ENCODE measurements around the gene RBMX2. TPM values are rescaled to one million over a fixed set of nuclear protein-coding genes. Genes with fewer than 3 reads are reported as not detected.
"Not testable (repeated sequence)": the region's sequence is repeated elsewhere in the genome, so short reads cannot be mapped to it uniquely, and the experiment has no call there.

The RBMX2 gene, protein sequence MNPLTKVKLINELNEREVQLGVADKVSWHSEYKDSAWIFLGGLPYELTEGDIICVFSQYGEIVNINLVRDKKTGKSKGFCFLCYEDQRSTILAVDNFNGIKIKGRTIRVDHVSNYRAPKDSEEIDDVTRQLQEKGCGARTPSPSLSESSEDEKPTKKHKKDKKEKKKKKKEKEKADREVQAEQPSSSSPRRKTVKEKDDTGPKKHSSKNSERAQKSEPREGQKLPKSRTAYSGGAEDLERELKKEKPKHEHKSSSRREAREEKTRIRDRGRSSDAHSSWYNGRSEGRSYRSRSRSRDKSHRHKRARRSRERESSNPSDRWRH
- total RNA-seq: 28.2 TPM

DNA sequence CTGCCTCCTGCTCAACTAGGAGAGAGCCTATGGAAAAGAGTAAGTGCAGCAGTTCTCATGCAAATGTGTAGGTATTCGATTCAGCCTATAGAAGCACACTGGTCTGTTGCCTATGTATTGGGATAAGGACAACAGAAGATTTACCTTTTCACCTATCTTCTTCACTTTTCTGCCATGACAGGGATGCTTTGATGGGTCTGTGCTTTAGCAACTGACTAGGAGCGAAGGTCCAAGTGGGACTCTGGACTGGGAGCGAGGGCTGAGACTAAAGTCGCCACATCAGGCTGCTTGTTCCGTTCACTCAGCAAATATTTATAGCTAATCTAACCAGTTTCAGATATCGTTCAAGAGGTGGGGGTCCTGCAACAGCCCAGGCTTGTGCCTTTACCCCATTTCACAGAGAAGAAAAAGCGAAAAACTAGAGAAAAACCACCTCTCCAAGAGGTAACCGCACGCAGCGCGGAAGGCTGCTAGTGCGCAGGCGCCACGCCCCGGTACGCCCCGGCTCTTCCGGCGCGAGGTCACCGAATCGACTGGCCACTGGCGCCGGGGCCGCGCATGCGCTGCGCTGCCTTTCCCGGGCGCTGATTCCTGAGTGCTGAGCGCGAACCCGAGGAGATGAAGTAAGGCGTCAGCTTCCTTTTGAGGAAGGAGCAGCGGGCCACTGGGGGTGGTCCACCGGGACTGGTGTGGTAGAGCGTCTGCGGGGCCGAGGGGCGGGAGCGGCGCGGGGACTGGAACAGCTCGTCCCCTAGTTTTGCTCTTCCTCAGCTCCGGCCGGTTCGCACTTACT lies at the start of gene RBMX2:
TSS of gene RBMX2 (plus strand) at position 573 of the 793 bp plus-strand sequence. CDS start at position 619, 46 bp downstream.
- DNase-seq: peak; percentile 31

DNA sequence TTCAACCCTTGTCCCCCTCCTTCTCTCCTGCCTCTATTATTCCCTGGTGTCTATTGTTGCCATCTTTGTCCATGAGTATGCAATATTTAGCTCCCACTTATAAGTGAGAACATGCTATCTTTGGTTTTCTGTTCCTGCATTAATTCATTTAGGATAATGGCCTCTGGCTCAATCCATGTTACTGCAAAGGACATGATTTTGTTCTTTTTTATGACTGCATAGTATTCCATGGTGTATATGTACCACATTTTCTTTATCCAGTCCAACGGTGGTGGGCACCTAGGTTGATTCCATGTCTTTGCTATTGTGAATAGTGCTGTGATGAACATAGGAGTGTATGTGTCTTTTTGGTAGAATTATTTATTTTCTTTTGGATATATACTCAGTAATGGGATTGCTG lies 49.7 kb upstream of the RBMX2 start:
- DNase-seq: not testable (repeated sequence)

DNA sequence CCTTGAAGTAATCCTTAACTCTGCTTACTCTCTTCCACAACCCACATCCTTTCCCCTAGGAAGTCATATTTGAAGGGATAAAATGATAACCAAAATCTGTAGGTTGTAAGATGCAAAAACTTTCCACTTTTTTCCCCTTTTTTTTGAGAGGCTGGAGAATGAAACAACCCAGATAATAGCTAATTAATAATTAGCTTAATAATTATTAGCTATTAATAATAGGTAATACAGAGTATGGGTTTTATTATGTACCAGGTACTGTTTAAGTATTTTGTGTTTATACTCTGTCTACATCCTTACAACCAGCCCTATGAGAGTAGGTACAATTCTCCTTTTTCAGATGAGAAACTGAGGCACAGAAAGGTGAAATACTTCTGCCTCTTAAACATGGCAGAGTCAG lies 25.7 kb upstream of the RBMX2 start:
- DNase-seq: no peak

DNA sequence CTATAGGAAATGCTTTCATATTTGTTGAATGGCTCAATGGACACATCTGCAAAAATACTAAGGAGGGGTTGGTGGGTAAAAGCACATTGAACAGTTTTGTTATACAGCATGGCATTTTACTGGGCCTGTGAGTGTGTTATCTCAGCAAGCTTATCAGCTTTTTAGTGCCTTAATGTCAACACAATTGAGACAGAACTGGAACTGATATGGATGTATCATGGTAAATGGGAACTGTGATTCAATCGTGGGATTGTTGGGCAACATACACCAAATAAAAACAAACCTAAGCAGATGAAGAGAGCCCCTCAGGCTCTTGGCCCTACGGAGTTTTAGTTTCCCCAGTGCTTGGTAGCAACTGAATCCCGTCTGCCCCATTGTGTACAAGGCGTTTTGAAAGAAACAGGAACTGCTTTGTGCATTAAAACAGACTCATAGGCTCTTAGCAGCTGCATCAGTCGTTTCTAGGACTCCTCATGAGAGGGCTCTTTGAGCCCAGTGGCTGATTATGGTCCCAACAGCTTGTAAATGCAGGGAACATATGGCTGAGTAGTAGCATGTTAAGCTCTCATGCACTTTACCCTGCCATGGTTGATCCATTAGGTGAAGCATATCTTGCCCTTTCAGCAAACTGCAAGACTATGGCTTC lies 23.6 kb upstream of the RBMX2 start:
- DNase-seq: no peak

DNA sequence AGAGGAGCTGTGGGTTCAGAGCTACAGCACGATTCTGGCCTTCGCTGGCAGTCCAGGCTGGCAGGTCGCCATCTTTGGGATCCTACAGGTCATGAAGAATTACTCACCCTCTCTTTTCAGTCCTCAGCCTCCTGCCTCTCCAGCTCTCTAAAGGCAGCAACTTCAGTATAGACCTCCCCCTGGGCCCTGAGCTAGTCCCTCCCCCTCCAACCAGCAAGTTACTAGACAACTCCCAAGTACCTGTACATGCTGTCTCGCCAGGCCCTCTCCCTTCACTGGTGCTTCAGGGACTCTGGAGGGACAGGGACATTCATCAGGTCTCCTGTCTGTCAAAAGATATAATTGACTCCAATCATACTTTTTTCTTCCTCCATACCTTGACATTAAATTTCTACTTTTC lies 16.3 kb upstream of the RBMX2 start, which contains the start of gene GPR119:
TSS of gene GPR119 (minus strand) at position 155 of the 400 bp plus-strand sequence. CDS start 227 bp downstream, outside the sequence.
- no peak for DNase-seq

DNA sequence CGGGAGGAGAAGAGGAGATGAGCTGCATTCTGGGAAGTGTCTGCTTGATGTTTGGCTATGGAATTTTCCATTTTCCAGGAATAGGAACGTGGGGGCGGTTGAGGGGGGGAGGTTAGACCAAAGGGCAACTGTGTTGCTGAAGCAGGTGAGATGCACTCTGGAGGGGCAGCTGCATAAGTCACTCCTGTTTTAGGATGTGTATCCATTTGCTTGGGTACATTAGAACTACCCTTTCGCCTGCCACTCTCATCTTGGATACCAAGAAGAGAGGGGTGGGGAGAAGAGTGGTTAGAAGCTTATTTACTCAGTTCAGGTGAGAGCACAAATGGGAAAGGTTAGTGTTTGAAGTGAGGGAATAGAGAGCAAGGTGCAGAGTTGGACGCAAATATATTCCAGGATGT lies 15.4 kb upstream of the RBMX2 start:
- no peak for DNase-seq

DNA sequence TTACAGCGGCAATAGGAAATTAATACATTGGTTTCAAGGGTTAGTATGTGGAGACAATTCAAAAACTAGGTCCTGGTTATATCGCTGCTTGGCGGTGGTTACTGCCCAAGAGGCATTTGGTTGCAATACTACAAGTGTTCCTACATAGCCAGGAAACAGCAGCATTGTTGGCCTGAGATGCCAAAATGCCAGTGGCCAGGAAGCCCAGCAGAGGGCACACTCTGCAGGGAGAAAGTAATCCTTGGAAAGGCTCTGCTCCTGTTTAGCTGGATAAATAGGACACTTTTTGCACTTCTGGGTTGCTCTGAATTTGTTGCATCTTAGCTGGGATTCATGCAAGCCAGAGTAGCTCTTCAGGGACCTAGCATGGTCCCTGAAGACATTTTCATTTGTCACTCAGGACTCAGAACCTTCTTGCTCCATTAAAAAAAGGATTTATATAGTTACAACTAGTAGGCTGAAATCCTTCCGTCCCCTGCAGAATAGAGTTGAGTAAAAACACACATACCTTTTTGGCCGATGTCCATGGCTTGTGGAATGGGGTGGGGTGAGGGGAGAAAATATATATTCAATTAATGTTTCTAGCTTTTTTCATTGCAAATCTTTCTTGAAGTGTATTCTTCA lies 8.2 kb upstream of the RBMX2 start:
- DNase-seq: peak; percentile 29

DNA sequence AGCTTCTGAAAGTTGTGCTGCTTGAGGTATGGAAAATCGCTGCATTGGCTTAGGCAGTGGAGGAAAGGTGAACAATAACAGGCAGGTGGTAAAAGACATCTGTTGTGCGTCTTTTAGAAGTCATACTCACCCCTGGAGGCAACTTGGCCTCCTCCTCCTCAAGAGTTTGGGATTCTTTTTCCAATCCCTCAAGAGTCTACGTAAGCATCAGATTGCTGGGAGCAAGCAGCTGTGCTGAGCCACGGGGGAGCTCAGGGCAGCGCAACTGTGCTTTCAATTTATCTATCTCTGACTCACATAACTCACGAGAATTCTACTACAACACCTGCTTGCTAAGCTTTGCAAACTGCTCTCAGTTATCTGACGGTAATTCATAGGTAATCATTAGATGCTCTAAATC lies 6.4 kb upstream of the RBMX2 start:
- no peak for DNase-seq

DNA sequence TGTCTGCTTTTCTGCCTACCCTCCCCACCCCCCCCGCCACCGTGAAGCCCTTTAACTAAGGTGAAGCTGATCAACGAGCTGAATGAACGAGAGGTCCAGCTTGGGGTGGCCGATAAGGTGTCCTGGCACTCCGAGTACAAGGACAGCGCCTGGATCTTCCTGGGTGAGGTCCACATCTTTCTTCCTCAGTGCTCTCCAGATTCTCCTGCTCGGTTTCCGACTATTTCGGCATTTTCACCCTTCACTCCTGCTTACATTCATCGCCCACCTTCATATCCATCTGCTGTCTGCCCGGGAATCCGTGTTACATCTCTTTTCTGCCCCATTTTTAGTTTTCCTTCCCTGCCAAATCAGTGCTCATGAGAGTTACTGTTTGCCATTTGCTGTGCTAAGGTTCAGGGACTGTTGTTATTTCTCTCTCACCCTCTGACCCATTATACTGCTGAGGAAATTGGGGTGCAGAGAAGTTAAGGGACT lies 459 bp downstream of the RBMX2 start:
- no peak for DNase-seq

DNA sequence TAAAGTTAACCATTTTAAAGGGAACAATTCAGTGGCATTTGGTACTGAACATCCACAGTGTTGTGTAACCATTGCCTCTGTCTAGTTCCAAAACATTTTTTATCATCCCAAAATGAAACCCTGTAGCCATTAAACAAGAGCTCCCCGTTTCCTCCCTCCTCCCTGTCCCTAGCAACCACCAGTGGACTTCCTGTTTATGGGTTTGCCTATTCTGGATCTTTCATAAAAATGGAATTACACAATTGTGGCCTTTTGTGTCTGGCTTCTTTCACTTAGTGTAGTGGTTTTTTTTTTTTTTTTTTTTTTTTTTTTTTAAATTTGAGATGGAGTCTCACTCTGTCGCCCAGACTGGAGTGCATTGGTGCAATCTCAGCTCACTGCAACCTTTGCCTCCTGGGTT lies 11.6 kb downstream of the RBMX2 start:
- DNase-seq: no peak

DNA sequence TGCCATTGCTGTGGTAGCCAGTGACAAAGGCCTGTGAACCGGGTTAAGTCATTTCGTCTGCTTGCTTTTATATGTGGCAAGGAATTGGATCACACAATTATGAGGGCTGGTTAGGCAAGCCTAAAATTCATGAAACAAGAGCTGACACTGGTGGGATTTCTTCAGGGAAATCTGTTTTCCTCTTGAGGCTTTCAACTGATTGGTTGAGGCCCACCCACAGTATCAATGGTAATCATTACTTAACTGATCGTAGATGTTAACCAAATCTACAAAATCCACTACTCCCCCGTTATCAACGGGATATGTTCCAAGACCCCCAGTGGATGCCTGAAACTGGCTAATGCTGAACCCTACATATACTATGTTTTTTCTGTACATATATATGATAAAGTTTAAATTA lies 13.0 kb downstream of the RBMX2 start:
- no peak for DNase-seq

DNA sequence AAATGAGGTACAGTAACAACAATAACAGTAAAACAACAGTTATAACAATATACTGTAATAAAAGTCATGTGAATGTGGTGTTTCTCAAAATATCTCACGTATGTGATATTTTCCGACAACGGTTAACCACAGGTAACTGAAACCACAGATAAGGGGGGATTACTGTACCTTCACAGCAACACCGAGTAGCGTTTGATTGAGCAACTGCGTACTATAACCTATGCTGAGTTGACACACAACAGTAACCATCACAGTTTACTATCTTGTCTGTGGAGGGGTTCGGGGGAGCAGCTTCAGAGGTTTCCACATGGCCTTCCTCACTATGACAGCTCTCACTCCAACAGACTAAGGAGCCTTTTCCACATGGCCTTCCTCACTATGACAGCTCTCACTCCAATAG lies 13.4 kb downstream of the RBMX2 start:
- no peak for DNase-seq

DNA sequence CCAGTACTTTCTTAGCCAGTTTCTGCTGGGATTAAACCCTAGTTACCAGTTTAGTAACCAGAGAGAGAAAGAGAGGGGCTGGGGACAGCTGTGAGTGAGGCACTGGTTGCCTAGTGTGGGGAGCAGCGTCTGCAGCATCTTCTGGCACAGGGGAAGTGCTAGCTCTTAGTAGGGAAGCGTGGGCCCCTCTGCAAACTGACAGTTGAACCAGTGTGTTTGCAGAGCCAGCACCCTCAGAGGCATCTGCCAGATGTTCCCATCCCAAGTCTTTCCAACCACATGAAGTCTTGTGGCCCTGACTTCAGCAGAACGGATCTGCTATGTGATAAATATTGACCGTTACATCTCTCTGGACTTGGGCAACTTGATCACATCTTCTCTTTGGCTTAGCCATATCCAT lies 15.0 kb downstream of the RBMX2 start:
- DNase-seq: no peak

DNA sequence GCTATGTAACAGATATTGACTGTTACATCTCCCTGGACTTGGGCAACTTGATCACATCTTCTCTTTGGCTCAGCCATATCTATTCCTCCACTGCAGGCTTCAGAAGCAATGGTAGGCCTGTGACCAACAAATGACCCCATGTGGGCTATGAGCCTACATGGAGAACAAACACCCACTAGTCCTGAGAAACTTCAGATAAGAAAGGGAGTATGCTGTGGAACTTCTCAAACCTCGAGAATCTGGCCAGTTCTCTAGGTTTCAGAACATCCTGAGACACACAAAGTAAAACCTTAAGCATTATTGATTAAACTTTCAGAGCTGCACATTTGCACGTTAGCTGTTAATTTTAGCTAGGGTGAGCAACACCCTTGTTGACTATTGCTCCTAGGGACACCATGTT lies 16.3 kb downstream of the RBMX2 start:
- DNase-seq: no peak

DNA sequence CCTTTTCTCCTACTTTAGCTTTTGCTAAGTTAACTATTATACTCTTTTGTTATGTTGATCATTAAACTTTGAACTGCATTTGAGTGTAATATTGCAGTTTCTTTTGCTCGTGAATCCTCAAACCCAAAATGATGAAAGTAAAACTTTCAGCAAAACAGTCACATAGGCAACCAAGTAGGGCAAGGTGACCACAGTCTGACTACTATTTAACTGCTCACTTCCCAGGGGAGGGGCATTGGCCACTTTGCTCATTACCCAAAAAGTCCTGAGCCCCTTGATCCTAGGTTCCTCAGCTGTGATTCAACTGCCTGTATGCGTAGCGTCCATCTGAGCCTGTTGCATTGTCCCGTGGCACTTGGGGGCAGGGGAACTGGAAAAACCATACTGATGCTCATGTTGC lies 17.0 kb downstream of the RBMX2 start:
- no peak for DNase-seq

DNA sequence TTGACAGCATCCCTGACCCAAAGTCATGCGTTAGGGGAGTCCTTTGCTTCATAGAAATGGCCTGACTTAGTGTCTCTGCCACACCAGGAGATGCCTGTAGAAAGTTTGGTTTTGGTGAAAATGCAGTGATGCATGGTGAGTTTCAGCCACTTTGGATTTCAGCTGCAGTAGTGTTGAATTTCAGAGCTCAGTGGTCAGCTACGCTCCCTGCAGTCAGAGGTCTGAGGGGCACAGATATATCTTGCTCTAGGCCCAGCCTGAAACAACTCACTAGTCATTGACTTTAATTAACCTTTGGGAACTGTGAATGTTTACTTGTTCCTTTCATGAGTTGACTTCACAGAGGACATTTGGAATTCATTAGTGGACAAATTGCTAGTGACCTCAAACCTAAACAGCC lies 17.5 kb downstream of the RBMX2 start:
- DNase-seq: no peak

DNA sequence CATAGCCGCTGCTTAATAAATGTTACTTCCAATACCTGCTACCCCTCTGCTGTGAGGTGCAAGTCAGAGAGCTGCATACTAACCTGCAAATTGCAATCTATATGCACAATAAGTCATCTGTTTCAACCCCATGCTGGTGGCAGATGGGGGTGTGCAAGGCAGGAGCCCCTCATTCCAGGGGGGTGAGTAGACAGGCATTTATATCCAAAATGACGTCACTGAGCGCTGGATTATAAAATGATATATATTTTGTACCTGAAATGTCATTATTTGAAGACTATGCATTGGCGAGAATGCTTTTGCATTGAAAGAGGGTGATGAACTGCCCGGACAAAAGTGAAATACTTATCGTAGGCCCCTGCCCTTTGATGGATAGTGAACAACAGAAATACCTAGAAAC lies 24.7 kb downstream of the RBMX2 start:
- DNase-seq: no peak

DNA sequence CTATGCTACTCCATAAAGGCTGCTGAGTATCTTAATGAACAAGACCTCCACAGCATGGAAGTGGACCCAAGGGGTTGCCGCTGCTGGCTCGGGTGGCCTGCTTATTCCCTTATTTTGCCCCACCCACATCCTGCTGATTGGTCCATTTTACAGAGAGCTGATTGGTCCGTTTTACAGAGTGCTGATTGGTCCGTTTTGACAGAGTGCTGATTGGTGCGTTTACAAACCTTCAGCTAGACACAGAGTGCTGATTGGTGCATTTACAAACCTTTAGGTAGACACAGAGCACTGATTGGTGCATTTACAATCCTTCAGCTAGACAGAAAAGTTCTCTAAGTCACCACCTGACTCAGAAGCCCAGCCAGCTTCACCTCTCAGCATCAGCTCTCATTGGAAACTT lies 27.4 kb downstream of the RBMX2 start:
- not testable (repeated sequence) for DNase-seq

DNA sequence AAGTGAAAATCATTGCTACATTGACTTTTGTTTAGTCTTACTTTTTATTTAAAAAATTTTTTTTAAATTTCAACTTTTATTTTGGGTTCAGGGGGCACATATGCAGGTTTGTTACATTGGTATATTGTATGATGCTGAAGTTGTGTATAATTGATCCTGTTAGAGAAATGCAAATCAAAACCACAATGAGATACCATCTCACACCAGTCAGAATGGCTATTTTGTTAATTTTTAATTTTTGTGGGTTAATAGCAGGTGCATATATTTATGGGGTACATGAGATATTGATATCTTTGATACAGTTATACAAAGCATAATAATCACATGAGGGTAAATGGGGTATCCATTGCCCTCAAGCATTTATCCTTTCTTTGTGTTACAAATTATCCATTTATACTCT lies 34.1 kb downstream of the RBMX2 start:
- DNase-seq: no peak

DNA sequence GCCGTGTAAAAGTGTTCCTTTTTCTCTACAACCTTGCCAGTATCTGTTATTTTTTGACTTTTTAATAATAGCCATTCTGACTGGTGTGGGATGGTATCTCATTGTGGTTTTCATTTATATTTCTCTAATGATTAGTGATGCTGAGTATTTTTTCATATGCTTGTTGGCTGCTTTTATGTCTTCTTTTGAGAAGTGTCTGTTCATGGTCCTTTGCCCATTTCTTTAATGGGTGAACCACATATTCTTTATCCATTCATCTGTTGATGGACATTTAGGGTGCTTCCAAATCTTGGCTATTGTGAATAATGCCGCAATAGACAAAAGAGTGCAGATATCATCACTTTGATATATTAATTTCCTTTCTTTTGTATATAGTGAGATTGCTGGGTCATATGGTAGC lies 36.2 kb downstream of the RBMX2 start:
- DNase-seq: not testable (repeated sequence)

DNA sequence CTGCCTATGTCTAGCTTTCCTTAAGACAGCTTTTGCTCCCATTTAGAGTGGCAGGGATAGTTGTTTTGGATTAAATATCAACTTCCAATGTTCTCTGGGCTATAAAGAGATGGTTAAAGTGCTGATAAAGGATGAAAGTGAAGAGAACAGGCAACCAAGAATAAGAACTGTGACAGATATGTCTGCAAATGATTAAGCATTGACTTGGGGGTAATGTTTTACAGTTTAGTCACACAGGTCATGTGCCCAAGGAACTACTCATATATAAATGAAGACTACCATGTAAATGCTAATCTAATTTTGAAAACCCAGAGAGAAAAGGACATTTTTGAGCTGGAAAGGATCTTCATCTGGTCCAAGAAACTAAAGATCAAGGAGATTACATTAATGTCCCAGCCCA lies 42.1 kb downstream of the RBMX2 start:
- DNase-seq: no peak

DNA sequence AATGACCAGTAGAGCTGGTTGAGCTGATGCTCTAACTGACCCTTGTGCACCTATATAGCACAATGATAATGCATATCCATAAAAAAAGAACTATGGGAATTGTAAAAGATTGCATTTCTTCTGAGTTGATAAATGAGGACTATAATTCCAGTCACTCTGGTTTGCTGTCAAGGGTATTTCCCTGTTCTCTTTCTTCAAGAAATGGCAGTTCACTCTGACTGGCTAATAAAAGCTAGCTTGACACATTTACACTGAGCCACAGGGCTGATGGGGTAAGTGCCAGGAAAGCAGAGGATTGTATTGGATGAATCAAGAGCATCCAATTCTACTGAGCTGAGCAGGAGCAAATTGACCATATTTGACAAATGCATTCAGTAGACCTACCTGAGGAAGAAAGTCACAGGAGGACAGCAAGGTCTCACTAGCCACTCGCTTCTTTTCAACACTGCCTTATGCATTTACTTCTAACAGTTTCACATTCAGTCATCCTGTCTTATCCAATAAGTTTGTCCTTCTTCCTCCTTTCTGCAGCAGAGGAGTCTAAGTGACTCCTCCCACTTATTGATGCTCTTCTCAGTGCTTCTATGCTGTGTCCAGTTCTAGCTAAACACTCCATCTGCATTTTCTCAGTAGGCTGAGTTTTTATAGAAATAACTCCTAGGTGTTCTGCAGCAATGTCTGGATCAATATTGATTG lies 43.0 kb downstream of the RBMX2 start:
- no peak for DNase-seq

All from occipital lobe (tissue), 2 donors.